Body of pancreas (tissue), 4 donors: Measurements from ENCODE around the gene RASGEF1C.

Experiments
- CTCF ChIP-seq, 7 experiments: fragments of 450-650 bp in 4 of 7; fragments of 200-600 bp in 3 of 7; sonication (generic) in 3 of 7; IDR thresholded peaks; one replicate each; pipeline ENCODE4 v1.5.1; 2016 to 2019; ENCODE audit warnings: antibody characterized with exemption in 7 of 7
- POLR2A ChIP-seq, 3 donors: fragments of 450-650 bp; IDR thresholded peaks; one replicate each; pipeline ENCODE4 v1.6.1; 2016; ENCODE audit warnings: antibody characterized with exemption in 3 of 3, mild to moderate bottlenecking in 2 of 3

- TF ChIP-seq CTCF (IDR thresholded peaks at IDR 0.05): no peak
- no peak for TF ChIP-seq POLR2A (IDR thresholded peaks at IDR 0.05)
Measured at GRCh38 chr5:180093241-180093640, 115.8 kb downstream of the RASGEF1C start.
